Peyer's patch (tissue), 4 donors: ENCODE results near the gene DGKQ. TPM values are rescaled to one million over a fixed set of nuclear protein-coding genes. Genes with fewer than 3 reads are reported as not detected.

Experiments used
- DNase-seq, 3 donors: peaks; one replicate each; pipeline ENCODE4 v3.0.0-alpha.2; 2017 to 2019
- H3K27ac ChIP-seq, 4 donors: fragments of 200-600 bp; sonication (generic); one replicate each; pipeline ENCODE4 v1.5.1; 2016 to 2019
- H3K27me3 ChIP-seq, 2 donors: fragments of 200-600 bp; sonication (generic); one replicate each; pipeline ENCODE4 v1.5.1; 2019
- H3K36me3 ChIP-seq, 3 donors: fragments of 200-600 bp; sonication (generic); one replicate each; pipeline ENCODE4 v1.5.1; 2016 to 2019
- H3K4me1 ChIP-seq, 4 donors: fragments of 200-600 bp; sonication (generic); one replicate each; pipeline ENCODE4 v1.5.1; 2016 to 2019
- H3K4me3 ChIP-seq, 4 donors: fragments of 200-600 bp; sonication (generic); 1 replicate in 3 of 4; 2 replicates in 1 of 4; pipeline ENCODE4 v1.5.1; 2016 to 2019; ENCODE audit warnings: mild to moderate bottlenecking in 1 of 4
- H3K9me3 ChIP-seq, 4 donors: fragments of 200-600 bp; sonication (generic); one replicate each; pipeline ENCODE4 v1.5.1; 2016 to 2019; ENCODE audit warnings: mild to moderate bottlenecking in 1 of 4
- CTCF ChIP-seq, 6 experiments: fragments of 450-650 bp in 4 of 6; fragments of 200-600 bp in 2 of 6; sonication (generic) in 1 of 6; IDR thresholded peaks; one replicate each; pipeline ENCODE4 v1.5.1; 2017 to 2019; ENCODE audit warnings: antibody characterized with exemption in 6 of 6, mild to moderate bottlenecking in 3 of 6, moderate library complexity in 1 of 6
- POLR2A ChIP-seq, 2 donors: fragments of 450-650 bp; IDR thresholded peaks; one replicate each; pipeline ENCODE4 v1.5.1; 2017; ENCODE audit warnings: antibody characterized with exemption in 2 of 2, mild to moderate bottlenecking in 2 of 2, moderate library complexity in 2 of 2
- total RNA-seq, 4 donors: library from RNA; depleted of rRNA; stranded (reverse); fragments of >200 nt; gene quantifications; one replicate each; pipeline ENCODE4 v1.1.0, GENCODE V29; 2016

DGKQ gene
- total RNA-seq, 4 donors from 2014 or later: 32.2 to 119 (median 101) TPM

- no peak overlapping the region for H3K27ac ChIP-seq
- H3K9me3 ChIP-seq: no peaks in the 10 kb centered on the region
- TF ChIP-seq CTCF (IDR thresholded peaks at IDR 0.05) (no peak), POLR2A (IDR thresholded peaks at IDR 0.05) (no peak)
Observed at GRCh38 chr4:1015746-1016145, 42.4 kb upstream of the DGKQ start.

GRCh38 chr4:1015179-1015578 lies 41.8 kb upstream of the DGKQ start:
- DNase-seq: no peak
- Histone ChIP-seq H3K27me3 (no peaks in the 10 kb centered on the region), H3K27ac (no peak overlapping the region), H3K4me1 (peaks cover 0 to 19% (median 8%) of the 10 kb centered on the region in 4 donors), H3K9me3 (no peaks in the 10 kb centered on the region), H3K36me3 (no peaks in the 10 kb centered on the region), H3K4me3 (no peak overlapping the region)
- no peak for TF ChIP-seq POLR2A (IDR thresholded peaks at IDR 0.05)
- no peak for TF ChIP-seq CTCF (IDR thresholded peaks at IDR 0.05)

More at GRCh38 chr4:1015746-1016145, 42.4 kb upstream of the DGKQ start:
- DNase-seq: no peak
- no peaks in the 10 kb centered on the region for H3K36me3 ChIP-seq
- H3K27me3 ChIP-seq: no peaks in the 10 kb centered on the region
- no peak overlapping the region for H3K4me3 ChIP-seq
- peaks cover 0 to 13% (median 6%) of the 10 kb centered on the region in 4 donors for H3K4me1 ChIP-seq

GRCh38 chr4:1014291-1015167 lies 41.2 kb upstream of the DGKQ start:
- H3K27me3 ChIP-seq: no peaks in the 10 kb centered on the region
- no peak overlapping the region for H3K4me3 ChIP-seq
- H3K27ac ChIP-seq: no peak overlapping the region
- peaks cover 0 to 23% (median 10%) of the 10 kb centered on the region in 4 donors for H3K4me1 ChIP-seq
- H3K36me3 ChIP-seq: no peaks in the 10 kb centered on the region
- no peaks in the 10 kb centered on the region for H3K9me3 ChIP-seq
- TF ChIP-seq CTCF (IDR thresholded peaks at IDR 0.05): no peak
- no peak for TF ChIP-seq POLR2A (IDR thresholded peaks at IDR 0.05)
- no peak for DNase-seq

- Histone ChIP-seq H3K36me3 (no peaks in the 10 kb centered on the region), H3K4me1 (peaks cover 0 to 31% (median 17%) of the 10 kb centered on the region in 4 donors), H3K27ac (no peak overlapping the region), H3K27me3 (no peaks in the 10 kb centered on the region), H3K9me3 (no peaks in the 10 kb centered on the region), H3K4me3 (no peak overlapping the region)
- DNase-seq: no peak
- TF ChIP-seq CTCF (IDR thresholded peaks at IDR 0.05) (no peak), POLR2A (IDR thresholded peaks at IDR 0.05) (no peak)
Observed at GRCh38 chr4:1013225-1014073, 40.1 kb upstream of the DGKQ start.

- H3K27ac ChIP-seq: peak overlapping the region in 2 of 4 donors; percentile 38 to 96
- TF ChIP-seq CTCF (IDR thresholded peaks at IDR 0.05): no peak
- no peak for TF ChIP-seq POLR2A (IDR thresholded peaks at IDR 0.05)
- H3K4me1 ChIP-seq: peaks cover 0 to 31% (median 17%) of the 10 kb centered on the region in 4 donors
- no peaks in the 10 kb centered on the region for H3K9me3 ChIP-seq
- H3K36me3 ChIP-seq: no peaks in the 10 kb centered on the region
- DNase-seq: peak; percentile 38 to 75 (median 66)
- no peaks in the 10 kb centered on the region for H3K27me3 ChIP-seq
- H3K4me3 ChIP-seq: peak overlapping the region; percentile 42 to 70 (median 65)
Observed at GRCh38 chr4:1012034-1012739, 38.8 kb upstream of the DGKQ start.
